Type B pancreatic cell (in vitro differentiated cells): ENCODE results near the gene ZNF423. TPM values are rescaled to one million over a fixed set of nuclear protein-coding genes. Genes with fewer than 3 reads are reported as not detected.
"Not testable (repeated sequence)": the region's sequence is repeated elsewhere in the genome, so short reads cannot be mapped to it uniquely, and the experiment has no call there.

Experiments
- DNase-seq: peaks from one replicate; pipeline ENCODE4 v3.0.0; 2021; ENCODE audit warnings: mixed read lengths; ENCODE audit not compliant: unreplicated experiment; ENCODE audit errors: extremely low spot score
- H3K27ac Mint-ChIP-seq: 2 replicates; pipeline ENCODE4 v1.8.0; 2021; ENCODE audit warnings: mild to moderate bottlenecking, mixed read lengths
- H3K27me3 Mint-ChIP-seq: 2 replicates; pipeline ENCODE4 v1.8.0; 2021; ENCODE audit warnings: mixed read lengths
- H3K36me3 Mint-ChIP-seq: 2 replicates; pipeline ENCODE4 v1.8.0; 2021; ENCODE audit warnings: mixed read lengths
- H3K4me1 Mint-ChIP-seq: one replicate; pipeline ENCODE4 v1.8.0; 2021; ENCODE audit warnings: mixed read lengths; ENCODE audit not compliant: unreplicated experiment
- H3K4me3 Mint-ChIP-seq: 2 replicates; pipeline ENCODE4 v1.8.0; 2021; ENCODE audit warnings: mild to moderate bottlenecking, mixed read lengths
- H3K9me3 Mint-ChIP-seq: 2 replicates; pipeline ENCODE4 v1.8.0; 2021; ENCODE audit warnings: mixed read lengths
- CTCF ChIP-seq: fragments of 200-600 bp; sonication (generic); conservative IDR thresholded peaks from 2 replicates; pipeline ENCODE4 v1.5.0; 2021; ENCODE audit warnings: antibody characterized with exemption, mild to moderate bottlenecking
- total RNA-seq: library from RNA; stranded (reverse); gene quantifications from 2 replicates; pipeline ENCODE4 v1.2.1, GENCODE V29; 2021; ENCODE audit warnings: low replicate concordance

Gene ZNF423
- total RNA-seq, 1 donor from 2014 or later, result 72.6 TPM

- Mint-ChIP-seq H3K27ac (no peak overlapping the region), H3K4me3 (no peak overlapping the region), H3K4me1 (peaks cover 38% of the 10 kb centered on the region), H3K27me3 (no peaks in the 10 kb centered on the region), H3K9me3 (no peaks in the 10 kb centered on the region), H3K36me3 (peaks cover 13% of the 10 kb centered on the region)
- TF ChIP-seq CTCF, result no peak
- DNase-seq, result no peak
Observed at GRCh38 chr16:49684696-49685095, 171.2 kb downstream of the ZNF423 start.

- no peaks in the 10 kb centered on the region for H3K27me3 Mint-ChIP-seq
- DNase-seq, result no peak
- H3K27ac Mint-ChIP-seq, result no peak overlapping the region
- H3K36me3 Mint-ChIP-seq, result peaks cover 8% of the 10 kb centered on the region
- TF ChIP-seq CTCF, result no peak
- H3K4me3 Mint-ChIP-seq, result no peak overlapping the region
- no peaks in the 10 kb centered on the region for H3K9me3 Mint-ChIP-seq
- peaks cover 26% of the 10 kb centered on the region for H3K4me1 Mint-ChIP-seq
Observed at GRCh38 chr16:49682577-49683165, 173.2 kb downstream of the ZNF423 start.

- Mint-ChIP-seq H3K9me3 (no peaks in the 10 kb centered on the region), H3K27me3 (no peaks in the 10 kb centered on the region), H3K27ac (no peak overlapping the region), H3K4me3 (no peak overlapping the region), H3K4me1 (peaks cover 17% of the 10 kb centered on the region), H3K36me3 (peaks cover 3% of the 10 kb centered on the region)
- no peak for DNase-seq
- no peak for TF ChIP-seq CTCF
Observed at GRCh38 chr16:49681217-49681883, 174.6 kb downstream of the ZNF423 start.

GRCh38 chr16:49679095-49679494, 176.8 kb downstream of the ZNF423 start:
- Mint-ChIP-seq H3K4me3 (no peak overlapping the region), H3K9me3 (no peaks in the 10 kb centered on the region), H3K27me3 (no peaks in the 10 kb centered on the region), H3K36me3 (peaks cover 9% of the 10 kb centered on the region), H3K4me1 (peaks cover 20% of the 10 kb centered on the region), H3K27ac (no peak overlapping the region)
- TF ChIP-seq CTCF, result no peak
- no peak for DNase-seq

GRCh38 chr16:49677661-49678060, 178.3 kb downstream of the ZNF423 start:
- H3K4me1 Mint-ChIP-seq, result peaks cover 31% of the 10 kb centered on the region
- H3K27me3 Mint-ChIP-seq, DNase-seq, H3K4me3 Mint-ChIP-seq, H3K27ac Mint-ChIP-seq, H3K36me3 Mint-ChIP-seq, H3K9me3 Mint-ChIP-seq: not testable (repeated sequence)

GRCh38 chr16:49675413-49675812, 180.5 kb downstream of the ZNF423 start:
- Mint-ChIP-seq H3K36me3 (peaks cover 9% of the 10 kb centered on the region), H3K27ac (no peak overlapping the region), H3K4me1 (peaks cover 31% of the 10 kb centered on the region), H3K4me3 (no peak overlapping the region), H3K9me3 (no peaks in the 10 kb centered on the region), H3K27me3 (no peaks in the 10 kb centered on the region)
- no peak for TF ChIP-seq CTCF
- no peak for DNase-seq
